ENCODE results near the gene CCN5. TPM values are rescaled to one million over a fixed set of nuclear protein-coding genes. Genes with fewer than 3 reads are reported as not detected.
A peak's percentile ranks its signal among the peaks of the same experiment; 100 is the strongest.

CCN5 gene
- total RNA-seq, 1 experiment from 2014 or later, result 0.26 TPM

DNA sequence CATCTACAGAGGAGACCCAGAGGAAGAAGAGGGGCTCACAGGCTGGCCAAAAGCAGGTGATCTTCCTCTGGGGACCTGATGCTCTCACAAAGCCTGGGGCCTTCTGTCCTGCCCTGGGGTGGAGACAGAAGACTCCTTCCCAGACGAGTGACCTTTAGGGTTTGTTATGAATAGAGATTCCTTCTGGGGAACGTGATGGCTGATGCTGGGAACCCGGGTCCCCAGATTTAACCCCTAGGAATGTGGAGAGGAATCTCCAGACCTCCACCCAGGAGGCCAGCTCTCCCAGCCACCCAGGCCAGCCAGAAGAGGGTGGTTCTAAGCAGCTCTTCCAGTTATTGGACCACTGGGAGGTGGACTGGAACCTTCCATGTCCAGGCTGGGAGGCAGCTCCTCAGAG lies 16.8 kb upstream of the CCN5 start:
- H3K4me2 ChIP-seq (ENCODE audit: low read length), result no peak overlapping the region
- no peaks in the 10 kb centered on the region for H3K27me3 ChIP-seq (ENCODE audit: low read length)
- H3K4me1 ChIP-seq (ENCODE audit: insufficient read depth, low read length), result peaks cover 10% of the 10 kb centered on the region
- no peak for DNase-seq
- no peak for ATAC-seq
- no peaks in the 10 kb centered on the region for H3K79me2 ChIP-seq (ENCODE audit: low read length)
- H3F3A ChIP-seq (ENCODE audit: low read length, unreplicated experiment), result no peaks in the 10 kb centered on the region
- H3K36me3 ChIP-seq (ENCODE audit: low read depth, low read length), result no peaks in the 10 kb centered on the region
- ChIA-PET CTCF (no interaction called here), POLR2A (ENCODE audit: unreplicated experiment) (no interaction called here)
- no peak overlapping the region for H3K4me3 ChIP-seq (ENCODE audit: low read length)
- H3K9me3 ChIP-seq (ENCODE audit: low read length), result no peaks in the 10 kb centered on the region
- H3K27ac ChIP-seq (ENCODE audit: low read length), result no peak overlapping the region
- H4K20me1 ChIP-seq (ENCODE audit: low read length), result no peaks in the 10 kb centered on the region
- H3K9me2 ChIP-seq (replicated peaks; ENCODE audit: low read length), result no peaks in the 10 kb centered on the region
- H2AFZ ChIP-seq (ENCODE audit: low read length), result no peak overlapping the region
- intact Hi-C loops (cut with micrococcal nuclease), result no loop called here
- TF ChIP-seq, protein P1, sequence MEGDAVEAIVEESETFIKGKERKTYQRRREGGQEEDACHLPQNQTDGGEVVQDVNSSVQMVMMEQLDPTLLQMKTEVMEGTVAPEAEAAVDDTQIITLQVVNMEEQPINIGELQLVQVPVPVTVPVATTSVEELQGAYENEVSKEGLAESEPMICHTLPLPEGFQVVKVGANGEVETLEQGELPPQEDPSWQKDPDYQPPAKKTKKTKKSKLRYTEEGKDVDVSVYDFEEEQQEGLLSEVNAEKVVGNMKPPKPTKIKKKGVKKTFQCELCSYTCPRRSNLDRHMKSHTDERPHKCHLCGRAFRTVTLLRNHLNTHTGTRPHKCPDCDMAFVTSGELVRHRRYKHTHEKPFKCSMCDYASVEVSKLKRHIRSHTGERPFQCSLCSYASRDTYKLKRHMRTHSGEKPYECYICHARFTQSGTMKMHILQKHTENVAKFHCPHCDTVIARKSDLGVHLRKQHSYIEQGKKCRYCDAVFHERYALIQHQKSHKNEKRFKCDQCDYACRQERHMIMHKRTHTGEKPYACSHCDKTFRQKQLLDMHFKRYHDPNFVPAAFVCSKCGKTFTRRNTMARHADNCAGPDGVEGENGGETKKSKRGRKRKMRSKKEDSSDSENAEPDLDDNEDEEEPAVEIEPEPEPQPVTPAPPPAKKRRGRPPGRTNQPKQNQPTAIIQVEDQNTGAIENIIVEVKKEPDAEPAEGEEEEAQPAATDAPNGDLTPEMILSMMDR (conservative IDR thresholded peaks at IDR 0.05; ENCODE audit: low read depth, low read length), result no peak
- TF ChIP-seq EZH2phosphoT487 (IDR thresholded peaks at IDR 0.05; ENCODE audit: borderline replicate concordance, low read length) (no peak), EZH2 (IDR thresholded peaks at IDR 0.05; ENCODE audit: low read length, unreplicated experiment) (no peak)
- no TSS peak for BruUV-seq (replicated peaks)
- no peak overlapping the region for H3K9ac ChIP-seq (ENCODE audit: low read length)

DNA sequence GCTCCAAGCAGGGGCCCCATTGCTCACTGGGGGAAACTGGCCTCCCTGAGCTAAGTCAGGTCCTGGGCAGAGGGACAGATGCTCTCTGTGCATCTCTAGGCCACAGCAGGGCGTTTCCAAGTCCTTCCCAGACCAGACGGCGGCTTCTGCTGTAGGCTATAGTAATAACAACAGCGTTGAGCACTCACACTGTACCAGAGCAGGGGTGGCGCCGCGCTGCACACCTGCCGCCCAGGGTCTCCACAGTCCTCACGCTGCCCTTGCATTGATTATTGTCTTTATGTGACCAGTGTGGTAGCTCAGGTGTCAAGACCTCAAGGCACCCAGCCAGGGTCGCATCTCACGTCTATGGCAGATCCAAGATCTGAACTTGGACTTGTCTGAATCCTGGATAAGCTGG lies 14.9 kb upstream of the CCN5 start:
- H3K9ac ChIP-seq (ENCODE audit: low read length), result no peak overlapping the region
- H3K9me2 ChIP-seq (replicated peaks; ENCODE audit: low read length), result no peaks in the 10 kb centered on the region
- BruUV-seq (replicated peaks), result no TSS peak
- no peaks in the 10 kb centered on the region for H3K9me3 ChIP-seq (ENCODE audit: low read length)
- no peak for ATAC-seq
- no peak for TF ChIP-seq EZH2phosphoT487 (IDR thresholded peaks at IDR 0.05; ENCODE audit: borderline replicate concordance, low read length)
- TF ChIP-seq EZH2 (IDR thresholded peaks at IDR 0.05; ENCODE audit: low read length, unreplicated experiment), result no peak
- TF ChIP-seq, protein P1 (conservative IDR thresholded peaks at IDR 0.05; ENCODE audit: low read depth, low read length), result no peak
- H3K79me2 ChIP-seq (ENCODE audit: low read length), result no peaks in the 10 kb centered on the region
- H3K36me3 ChIP-seq (ENCODE audit: low read depth, low read length), result no peaks in the 10 kb centered on the region
- no peak overlapping the region for H3K4me2 ChIP-seq (ENCODE audit: low read length)
- no peak overlapping the region for H3K27ac ChIP-seq (ENCODE audit: low read length)
- H2AFZ ChIP-seq (ENCODE audit: low read length), result no peak overlapping the region
- intact Hi-C loops (cut with micrococcal nuclease), result no loop called here
- no peaks in the 10 kb centered on the region for H3K27me3 ChIP-seq (ENCODE audit: low read length)
- POLR2A ChIA-PET (ENCODE audit: unreplicated experiment), result interaction anchor here (0.6 kb wide), 2 partner anchors 100 to 208 kb away, joined by 3 read pairs; no protein-coding TSS in a partner anchor
- peaks cover 15% of the 10 kb centered on the region for H3K4me1 ChIP-seq (ENCODE audit: insufficient read depth, low read length)
- DNase-seq, result no peak
- CTCF ChIA-PET, result no interaction called here
- no peaks in the 10 kb centered on the region for H4K20me1 ChIP-seq (ENCODE audit: low read length)
- H3K4me3 ChIP-seq (ENCODE audit: low read length), result no peak overlapping the region
- H3F3A ChIP-seq (ENCODE audit: low read length, unreplicated experiment), result no peaks in the 10 kb centered on the region

GRCh38 chr20:44701118-44701857 lies 13.9 kb upstream of the CCN5 start:
- no TSS peak for BruUV-seq (replicated peaks)
- Histone ChIP-seq H3K79me2 (ENCODE audit: low read length) (no peaks in the 10 kb centered on the region), H3K9me3 (ENCODE audit: low read length) (no peaks in the 10 kb centered on the region), H3K9me2 (replicated peaks; ENCODE audit: low read length) (no peaks in the 10 kb centered on the region), H3K27me3 (ENCODE audit: low read length) (no peaks in the 10 kb centered on the region), H4K20me1 (ENCODE audit: low read length) (no peaks in the 10 kb centered on the region), H3K4me3 (ENCODE audit: low read length) (no peak overlapping the region), H3K4me1 (ENCODE audit: insufficient read depth, low read length) (peaks cover 15% of the 10 kb centered on the region), H3F3A (ENCODE audit: low read length, unreplicated experiment) (no peaks in the 10 kb centered on the region), H2AFZ (ENCODE audit: low read length) (no peak overlapping the region), H3K9ac (ENCODE audit: low read length) (no peak overlapping the region), H3K36me3 (ENCODE audit: low read depth, low read length) (no peaks in the 10 kb centered on the region), H3K27ac (ENCODE audit: low read length) (no peak overlapping the region), H3K4me2 (ENCODE audit: low read length) (no peak overlapping the region)
- TF ChIP-seq, protein P1 (conservative IDR thresholded peaks at IDR 0.05; ENCODE audit: low read depth, low read length), result no peak
- TF ChIP-seq EZH2 (IDR thresholded peaks at IDR 0.05; ENCODE audit: low read length, unreplicated experiment) (no peak), EZH2phosphoT487 (IDR thresholded peaks at IDR 0.05; ENCODE audit: borderline replicate concordance, low read length) (no peak)
- ChIA-PET POLR2A (ENCODE audit: unreplicated experiment) (interaction anchor here (0.6 kb wide), 1 partner anchor 99 kb away, joined by 3 read pairs; no protein-coding TSS in a partner anchor), CTCF (no interaction called here)
- intact Hi-C loops (cut with micrococcal nuclease), result no loop called here
- no peak for DNase-seq
- ATAC-seq, result peak; percentile 31; the same call in 1 of the 2 replicates
